GM19395 (cell line): ENCODE measurements around the gene ABITRAM.

Experiments used
- ATAC-seq: cut with Tn5 transposase; IDR thresholded peaks from one replicate; pipeline ENCODE4 v1.9.1; 2021; ENCODE audit warnings: mild to moderate bottlenecking, moderate library complexity; ENCODE audit not compliant: unreplicated experiment

Gene ABITRAM

GRCh38 chr9:108983885-108984284 lies 49.7 kb downstream of the ABITRAM start:
- ATAC-seq = no peak
